HG03521 (cell line): Measurements from ENCODE around the gene BPGM.

Experiments used
- ATAC-seq: cut with Tn5 transposase; IDR thresholded peaks from one replicate; pipeline ENCODE4 v1.9.1; 2021; ENCODE audit warnings: mild to moderate bottlenecking, moderate library complexity; ENCODE audit not compliant: unreplicated experiment

The BPGM gene

GRCh38 chr7:134646425-134647305, at the start of gene BPGM:
BPGM (plus strand) TSS chr7:134646853; CDS start chr7:134661508, 14,655 bp downstream.
- ATAC-seq = peak; percentile 99

GRCh38 chr7:134599371-134599770, 47.3 kb upstream of the BPGM start:
- ATAC-seq = no peak

DNA sequence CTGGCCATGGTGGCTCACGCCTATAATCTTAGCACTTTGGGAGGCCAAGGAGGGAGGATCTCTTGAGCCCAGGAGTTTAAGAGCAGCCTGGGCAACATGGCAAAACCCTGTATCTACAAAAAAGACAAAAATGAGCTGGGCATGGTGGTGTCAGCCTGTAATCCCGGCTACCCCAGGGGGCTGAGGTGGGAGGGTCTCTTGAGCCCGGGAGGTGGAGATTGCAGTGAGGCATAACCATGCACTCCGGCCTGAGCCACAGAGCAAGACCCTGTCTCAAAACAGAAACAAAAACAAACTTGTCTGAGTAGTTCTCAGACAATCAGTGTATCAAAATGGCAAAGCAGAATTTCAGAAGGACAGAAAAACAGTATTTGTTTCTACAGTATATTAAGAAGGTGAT, 45.2 kb upstream of the BPGM start:
- ATAC-seq = no peak

DNA sequence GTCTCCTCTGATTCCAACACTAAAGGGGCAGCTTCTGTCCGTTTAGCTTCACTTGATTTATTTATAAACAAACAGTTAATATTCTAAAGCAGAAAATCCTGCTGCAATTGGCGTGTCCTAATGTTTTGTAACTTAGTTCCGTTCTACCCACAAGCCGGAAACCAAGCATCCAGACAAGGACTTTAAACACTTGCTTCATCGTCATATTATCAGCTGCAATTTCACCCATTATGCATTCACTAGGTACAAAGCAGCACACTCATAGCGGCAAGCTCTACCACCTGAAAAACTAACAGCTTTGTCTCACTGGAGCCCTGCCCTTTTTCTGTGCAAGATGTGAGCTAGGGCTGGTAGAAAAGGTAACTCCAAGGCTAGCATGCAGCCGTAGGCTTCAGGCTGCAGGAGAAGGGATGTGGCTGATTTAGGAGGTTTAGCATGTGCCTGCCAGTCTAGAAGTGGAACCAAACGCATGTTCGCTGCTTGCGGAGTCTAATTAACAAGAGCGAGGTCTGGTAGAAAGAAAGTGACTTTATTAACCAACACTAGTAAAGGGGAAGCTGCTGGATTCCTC, 43.7 kb upstream of the BPGM start:
- no peak for ATAC-seq

DNA sequence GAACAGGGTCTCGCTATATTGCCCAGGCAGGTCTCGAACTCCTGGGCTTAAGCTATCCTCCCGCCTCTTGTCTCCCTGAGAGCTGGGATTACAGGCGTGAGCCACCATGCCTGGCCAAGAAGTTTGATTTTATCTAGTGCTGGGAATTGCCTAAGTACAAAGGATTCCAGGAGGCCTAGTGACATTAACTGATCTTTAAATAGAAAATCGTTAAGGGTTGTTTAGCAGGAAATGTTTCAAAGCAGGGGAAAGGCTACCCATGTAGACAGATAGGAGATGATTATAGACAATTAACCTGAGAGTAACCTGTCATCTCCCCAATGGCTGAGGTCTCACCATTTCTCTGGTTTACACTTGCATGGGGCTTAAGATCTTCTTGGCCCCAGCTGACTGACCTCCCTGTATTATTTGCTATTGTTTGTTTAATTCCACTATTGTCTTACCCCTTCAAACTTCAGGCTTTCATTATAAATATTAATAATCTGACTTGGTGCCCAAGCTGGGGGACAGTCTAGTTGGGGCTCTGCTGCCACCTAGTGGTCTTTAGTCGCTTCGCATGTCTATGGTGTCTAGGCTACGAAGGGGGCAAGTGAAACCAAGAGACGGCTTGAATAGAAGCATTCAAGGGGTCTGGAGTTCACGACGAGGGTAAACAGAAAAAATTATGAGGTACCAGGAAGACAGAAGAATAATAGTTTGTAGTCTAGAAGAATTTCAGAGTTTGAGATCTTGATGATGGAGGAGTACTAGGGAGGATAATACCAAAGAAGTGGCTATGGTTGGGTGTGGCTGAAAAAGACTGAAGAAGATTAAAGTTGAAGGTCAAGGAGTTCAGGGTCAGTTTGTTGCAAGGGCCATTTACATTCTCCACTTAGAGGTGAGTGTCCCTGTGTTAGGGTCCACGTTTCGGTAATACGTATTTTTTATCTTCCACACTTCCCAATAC, 40.4 kb upstream of the BPGM start:
- ATAC-seq = peak; percentile 73

DNA sequence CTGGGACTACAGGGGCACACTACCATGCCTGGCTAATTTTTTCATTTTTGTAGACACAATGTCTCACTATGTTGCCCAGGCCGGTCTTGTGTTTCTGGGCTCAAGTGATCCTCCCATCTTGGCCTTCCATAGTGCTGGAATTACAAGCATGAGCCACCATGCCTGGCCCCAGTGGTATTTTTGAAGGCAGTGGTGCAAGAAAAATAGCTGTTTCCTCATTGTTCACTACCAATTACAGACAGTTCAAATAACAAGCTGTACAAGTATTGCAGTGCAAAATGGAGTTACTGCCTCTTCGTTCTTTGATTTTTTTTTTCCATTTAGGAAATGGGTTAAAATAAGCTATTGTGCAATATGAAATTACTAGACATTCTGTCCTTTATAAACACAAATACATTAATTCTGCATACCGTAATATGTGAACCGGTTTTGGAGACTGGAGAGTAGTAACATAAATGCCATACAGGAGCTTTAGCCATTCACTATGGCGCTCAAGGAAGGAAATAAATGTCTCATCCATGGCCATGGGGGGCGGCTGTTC, 35.0 kb upstream of the BPGM start:
- ATAC-seq = no peak

- no peak for ATAC-seq
These were observed 34.5 kb upstream of the BPGM start for GRCh38 chr7:134612197-134612596.

DNA sequence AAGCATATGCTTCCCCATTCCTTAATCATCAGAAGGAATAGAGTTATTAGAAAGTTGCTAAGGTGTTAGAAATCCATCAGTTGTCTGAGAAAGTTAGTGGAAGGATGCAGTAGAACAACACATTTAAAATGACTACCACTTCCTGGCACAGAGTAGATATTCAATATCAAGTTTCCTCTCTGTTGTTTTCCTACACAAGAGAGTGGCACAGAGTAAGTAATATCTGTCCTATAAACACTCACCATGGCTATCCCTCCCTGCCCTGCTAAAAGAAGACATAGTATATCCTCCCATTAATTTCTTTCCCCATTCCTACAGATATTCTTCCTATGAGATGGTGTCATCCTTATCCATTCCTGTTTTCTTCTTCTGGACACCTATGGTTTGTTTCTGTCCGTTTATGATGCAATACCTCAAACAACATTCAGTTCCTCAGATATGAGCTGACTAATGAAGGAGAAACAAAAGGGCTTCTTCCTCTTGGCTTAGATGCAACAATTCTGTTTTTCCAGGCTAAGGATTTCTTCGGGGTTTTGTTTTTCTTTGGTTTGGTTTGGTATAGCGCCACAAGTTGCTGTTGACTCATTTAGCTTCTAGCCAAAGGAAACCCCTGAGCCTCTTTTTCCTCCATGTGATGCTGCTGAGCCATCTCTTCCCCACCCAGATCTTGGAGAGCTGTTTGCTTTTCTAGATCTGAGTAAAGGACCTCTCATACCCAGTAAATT, 32.9 kb upstream of the BPGM start:
- no peak for ATAC-seq

DNA sequence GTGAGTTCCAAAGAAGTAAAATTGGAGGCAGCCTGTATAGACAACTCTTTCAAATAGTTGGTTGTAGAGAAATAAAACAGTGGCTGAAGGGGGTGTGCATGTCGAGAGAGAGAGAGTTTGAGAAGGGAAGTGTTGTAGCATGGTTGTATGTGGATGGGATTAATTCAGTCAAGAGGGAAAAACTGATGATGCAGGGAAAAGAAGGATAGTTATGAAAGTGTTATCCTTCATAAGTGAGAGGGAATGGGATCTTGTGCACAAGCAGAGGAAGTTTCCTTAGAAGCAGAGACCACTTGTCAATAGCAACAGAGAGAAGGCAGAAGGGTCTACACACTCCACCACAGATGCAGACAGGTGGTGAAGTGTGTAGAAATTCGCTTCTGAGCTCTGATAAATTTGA, 30.0 kb upstream of the BPGM start:
- ATAC-seq = no peak

DNA sequence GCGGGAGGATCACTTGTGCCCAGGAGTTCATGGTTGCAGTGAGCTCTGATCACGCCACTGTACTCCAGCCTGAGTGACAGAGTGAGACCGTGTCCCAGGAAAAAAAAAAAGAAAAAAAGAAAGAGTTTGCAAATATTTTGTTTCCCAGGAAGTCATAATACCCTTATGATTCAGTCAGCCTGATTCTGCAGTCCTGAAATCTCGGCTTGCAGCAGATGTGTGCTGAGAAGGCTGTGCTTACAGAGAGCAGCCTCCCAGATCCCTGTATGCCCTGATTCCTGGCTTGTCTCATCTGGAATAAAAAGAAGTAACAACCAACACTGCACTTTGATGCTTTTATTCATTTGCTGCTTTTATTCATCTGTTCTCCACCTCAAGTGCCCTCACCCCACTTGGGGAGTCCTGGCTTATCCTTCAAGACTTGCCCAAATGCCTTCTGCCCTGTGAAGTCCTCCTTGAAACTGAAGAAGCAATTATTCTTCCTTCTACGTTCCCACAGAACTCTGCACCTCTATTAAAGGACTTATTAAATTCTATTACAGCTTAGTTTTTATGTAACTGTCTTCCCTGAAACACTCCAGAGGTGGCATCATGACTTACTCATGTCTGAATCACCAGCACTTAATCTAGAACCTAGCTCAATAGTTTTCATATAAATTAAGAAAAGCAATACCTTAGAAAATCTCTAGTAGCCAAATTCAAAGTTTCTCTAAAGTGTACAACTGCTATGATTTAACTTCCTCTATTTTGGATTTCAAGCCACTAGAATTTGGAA, 27.7 kb upstream of the BPGM start:
- no peak for ATAC-seq

DNA sequence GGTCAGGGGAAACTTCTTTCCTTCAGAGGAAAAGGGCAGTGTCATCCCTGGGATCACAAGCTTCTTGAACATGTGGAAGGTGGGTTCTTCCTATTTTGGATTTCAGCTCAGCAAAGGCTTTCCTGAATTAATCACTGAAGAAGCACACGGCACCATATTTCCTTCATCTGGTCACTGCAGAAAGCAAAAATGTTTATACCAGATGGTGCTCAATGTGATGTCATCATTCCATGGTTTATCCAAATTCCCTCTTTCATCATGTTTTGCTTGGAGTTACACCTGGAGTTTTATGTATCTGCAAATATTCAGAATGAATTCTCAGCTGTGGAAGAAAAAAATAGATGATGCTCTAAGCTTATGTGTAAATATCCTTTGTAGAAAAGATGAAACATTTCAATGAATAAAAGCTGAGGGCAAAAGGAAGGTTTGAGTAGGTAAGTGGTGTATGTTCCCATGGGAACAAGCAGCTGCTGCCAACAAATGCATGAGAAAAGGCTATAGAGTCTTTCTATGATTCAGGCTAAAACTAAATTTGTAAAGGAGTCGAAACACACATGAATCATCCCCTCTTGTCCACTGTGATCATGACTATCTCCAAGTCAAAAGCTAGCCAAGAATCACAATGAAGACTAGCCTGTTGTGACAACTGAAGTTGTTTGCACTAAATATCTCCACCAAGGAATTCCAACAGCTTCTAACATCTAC, 26.9 kb upstream of the BPGM start:
- no peak for ATAC-seq

DNA sequence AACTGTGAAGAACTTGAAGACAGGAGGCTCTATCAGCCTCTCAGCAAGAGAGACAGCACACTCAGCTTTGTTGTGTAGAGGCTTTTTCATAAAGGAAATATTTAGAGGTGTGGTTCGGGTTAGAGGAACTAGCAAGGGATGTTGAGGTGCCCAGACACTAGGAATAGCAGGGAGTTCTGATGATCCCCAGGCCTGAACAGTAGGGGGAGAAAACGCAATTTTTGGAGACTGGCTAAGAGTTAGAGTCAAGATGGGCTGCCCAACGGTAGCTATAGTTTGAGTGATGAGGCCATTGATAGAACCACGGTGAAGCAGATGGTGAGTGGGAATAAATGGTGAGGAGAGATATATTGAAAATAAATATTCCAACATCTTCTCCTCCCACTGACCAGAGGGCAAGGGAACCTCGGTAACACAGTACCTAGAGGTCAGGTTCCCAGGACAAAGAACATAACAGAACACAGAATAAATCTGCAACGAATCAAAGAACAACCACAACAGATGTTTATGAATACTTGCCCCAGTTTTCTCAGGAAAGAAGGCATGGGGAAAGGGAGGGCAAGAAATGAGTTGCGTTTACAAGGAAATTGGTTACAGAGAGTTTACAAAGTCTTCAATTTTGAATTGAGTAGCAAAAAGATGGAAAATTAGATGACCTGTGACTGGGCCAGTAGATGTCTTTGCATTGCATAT, 24.2 kb upstream of the BPGM start:
- ATAC-seq = no peak

- ATAC-seq = no peak
These were observed 23.5 kb upstream of the BPGM start for GRCh38 chr7:134623193-134623592.

DNA sequence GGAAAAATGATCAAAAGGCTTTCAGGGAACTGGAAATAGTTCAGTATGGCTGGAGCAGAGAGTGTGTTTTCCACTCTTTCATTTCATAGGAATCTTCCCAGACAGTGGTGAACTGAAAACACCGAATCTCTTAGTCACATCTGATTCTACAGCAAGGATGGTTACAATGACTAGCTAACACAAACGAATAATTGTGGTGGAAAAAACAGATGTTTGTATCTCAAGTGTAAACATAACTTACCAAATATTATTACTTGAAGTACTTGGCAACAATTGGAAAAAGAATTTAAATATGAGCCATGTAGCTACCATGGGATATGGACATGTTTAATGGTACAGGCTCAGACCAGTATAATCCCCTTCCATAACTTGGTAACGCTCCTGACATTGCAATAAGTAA, 21.1 kb upstream of the BPGM start:
- no peak for ATAC-seq

DNA sequence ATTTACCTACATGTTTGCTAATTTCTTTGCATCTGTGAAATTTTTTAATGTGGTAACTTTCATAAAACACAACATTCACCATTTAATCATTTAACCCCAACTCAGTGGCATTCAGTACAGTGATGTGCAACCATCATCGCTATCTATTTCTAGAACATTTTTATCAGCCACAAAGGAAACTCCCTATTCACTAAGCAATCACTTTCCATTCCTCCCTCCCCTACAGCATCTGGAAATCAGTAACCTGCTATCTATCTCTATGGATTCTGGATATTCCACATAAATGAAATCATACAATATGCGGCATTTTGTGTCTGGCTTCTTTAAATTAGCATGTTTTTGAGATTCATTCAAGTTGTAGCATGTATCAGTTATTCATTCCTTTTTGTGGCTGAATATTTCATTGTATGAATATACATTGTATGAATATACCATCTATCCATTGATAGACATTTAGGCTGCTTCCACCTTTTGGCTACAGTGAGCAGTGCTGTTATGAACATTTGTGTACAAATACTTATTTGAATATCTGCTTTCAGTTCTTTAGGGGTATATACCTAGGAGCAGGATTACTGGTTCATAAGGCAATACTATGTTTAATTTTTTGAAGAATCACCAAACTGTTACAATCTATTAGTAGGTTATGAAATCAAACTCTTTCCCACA, 19.4 kb upstream of the BPGM start:
- ATAC-seq = no peak

DNA sequence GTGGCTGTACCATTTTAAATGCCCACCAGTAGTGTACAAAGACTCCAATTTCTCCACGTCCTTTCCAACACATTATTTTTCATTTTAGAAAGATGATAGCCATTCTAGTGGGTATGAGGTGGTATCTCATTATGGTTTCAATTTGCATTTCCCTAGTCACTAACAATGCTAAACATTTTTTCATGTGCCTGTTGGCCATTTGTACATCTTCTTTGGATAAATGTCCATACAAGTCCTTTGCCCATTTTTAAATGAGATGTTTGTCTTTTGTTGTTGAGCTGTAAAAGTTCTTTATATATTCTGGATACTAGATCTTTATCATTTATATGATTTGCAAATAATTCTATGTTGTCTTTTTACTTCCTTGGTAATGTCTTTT, 18.9 kb upstream of the BPGM start:
- ATAC-seq = no peak

DNA sequence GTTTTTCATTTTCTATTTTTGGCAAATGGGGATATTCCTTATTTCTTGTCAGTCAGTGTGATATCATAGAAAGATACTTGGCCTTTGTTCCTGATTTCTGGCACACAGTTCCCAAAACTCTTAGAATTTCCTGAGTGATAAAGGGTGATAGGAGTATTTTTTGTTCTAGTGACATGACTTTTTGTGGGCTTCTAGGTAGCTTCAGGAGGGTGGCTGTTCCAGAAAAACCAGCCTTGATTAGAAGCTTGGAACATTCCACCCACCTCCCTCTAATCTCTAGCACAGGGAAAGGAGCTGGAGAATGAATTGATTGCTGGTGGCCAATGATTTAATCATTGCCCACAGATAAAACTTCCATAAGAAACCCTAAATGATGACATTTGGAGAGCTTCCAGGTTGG, 17.2 kb upstream of the BPGM start:
- ATAC-seq = no peak

GRCh38 chr7:134630237-134630636, 16.4 kb upstream of the BPGM start:
- ATAC-seq = no peak
